Measurements from ENCODE around the gene CD300LF. TPM values are rescaled to one million over a fixed set of nuclear protein-coding genes. Genes with fewer than 3 reads are reported as not detected.

Gene CD300LF
- total and polyA plus RNA-seq, 2 experiments from 2014 or later = not detected

DNA sequence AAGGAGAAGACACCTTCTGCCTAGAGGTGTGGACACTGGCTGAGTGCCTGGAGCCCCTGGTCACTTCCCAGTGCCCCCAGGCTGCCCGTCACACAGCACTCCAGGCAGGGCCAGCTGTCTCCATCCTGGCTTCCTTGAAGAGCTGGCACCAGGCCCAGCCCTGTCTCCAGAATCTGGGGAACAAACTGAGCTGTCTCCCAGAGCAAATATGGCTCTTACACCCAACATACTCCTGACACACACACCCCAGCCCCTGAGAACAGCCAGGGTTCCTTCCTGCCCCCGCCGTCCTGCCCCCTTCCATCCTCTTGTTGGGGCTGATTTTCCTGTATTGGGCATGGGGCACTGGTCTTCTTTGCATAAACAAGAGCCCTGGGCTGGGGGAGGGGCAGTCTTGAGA, 44.8 kb upstream of the CD300LF start (continued):
- no peak for TF ChIP-seq CREB1 (CRISPR knock-in tag; IDR thresholded peaks at IDR 0.05; ENCODE audit: low read depth)
- TF ChIP-seq EZH2 (IDR thresholded peaks at IDR 0.05; ENCODE audit: low read depth, unreplicated experiment) = no peak
- TF ChIP-seq ZNF331 (CRISPR knock-in tag; IDR thresholded peaks at IDR 0.05; ENCODE audit: low read depth) = no peak
- TF ChIP-seq ZNF114 (CRISPR knock-in tag; IDR thresholded peaks at IDR 0.05) = no peak
- TF ChIP-seq NANOG (IDR thresholded peaks at IDR 0.05; ENCODE audit: borderline replicate concordance) = no peak
- TF ChIP-seq POLR2AphosphoS5 (IDR thresholded peaks at IDR 0.05; ENCODE audit: low read depth) = no peak
- no peak for TF ChIP-seq JUNB (IDR thresholded peaks at IDR 0.05; ENCODE audit: unreplicated experiment)
- TF ChIP-seq, protein P1, sequence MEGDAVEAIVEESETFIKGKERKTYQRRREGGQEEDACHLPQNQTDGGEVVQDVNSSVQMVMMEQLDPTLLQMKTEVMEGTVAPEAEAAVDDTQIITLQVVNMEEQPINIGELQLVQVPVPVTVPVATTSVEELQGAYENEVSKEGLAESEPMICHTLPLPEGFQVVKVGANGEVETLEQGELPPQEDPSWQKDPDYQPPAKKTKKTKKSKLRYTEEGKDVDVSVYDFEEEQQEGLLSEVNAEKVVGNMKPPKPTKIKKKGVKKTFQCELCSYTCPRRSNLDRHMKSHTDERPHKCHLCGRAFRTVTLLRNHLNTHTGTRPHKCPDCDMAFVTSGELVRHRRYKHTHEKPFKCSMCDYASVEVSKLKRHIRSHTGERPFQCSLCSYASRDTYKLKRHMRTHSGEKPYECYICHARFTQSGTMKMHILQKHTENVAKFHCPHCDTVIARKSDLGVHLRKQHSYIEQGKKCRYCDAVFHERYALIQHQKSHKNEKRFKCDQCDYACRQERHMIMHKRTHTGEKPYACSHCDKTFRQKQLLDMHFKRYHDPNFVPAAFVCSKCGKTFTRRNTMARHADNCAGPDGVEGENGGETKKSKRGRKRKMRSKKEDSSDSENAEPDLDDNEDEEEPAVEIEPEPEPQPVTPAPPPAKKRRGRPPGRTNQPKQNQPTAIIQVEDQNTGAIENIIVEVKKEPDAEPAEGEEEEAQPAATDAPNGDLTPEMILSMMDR (conservative IDR thresholded peaks at IDR 0.05; ENCODE audit: low read depth in 2 of 2) = no peak

DNA sequence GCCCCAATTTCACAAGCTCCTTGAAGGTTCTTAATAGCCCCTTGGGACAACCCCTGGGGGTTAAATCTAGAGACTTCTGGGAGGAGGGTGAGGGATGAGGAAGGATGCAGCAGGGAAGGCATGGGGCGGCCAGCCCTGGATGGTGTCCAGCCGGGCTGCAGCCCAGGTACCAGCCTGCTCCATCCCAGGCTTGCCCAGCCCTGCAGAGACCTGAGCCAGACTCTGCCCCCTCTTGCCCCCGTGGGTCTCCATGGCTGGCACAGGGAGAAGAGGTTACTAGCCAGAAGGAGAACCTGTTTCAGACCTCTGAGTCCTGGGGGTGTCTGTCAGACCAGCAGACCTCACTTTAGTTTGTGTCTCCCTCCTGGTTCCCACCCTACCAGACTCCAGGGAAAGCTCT, 44.2 kb upstream of the CD300LF start:
- peaks cover 87% of the 10 kb centered on the region for H3K79me2 ChIP-seq (replicated peaks; ENCODE audit: insufficient read depth)
- ATAC-seq (no peak), DNase-seq (ENCODE audit: low spot score) (no peak)
- no peak overlapping the region for H3K4me3 ChIP-seq
- H3K36me3 ChIP-seq (ENCODE audit: insufficient read depth) = no peaks in the 10 kb centered on the region
- H3K27ac Mint-ChIP-seq = no peak overlapping the region
- H3K9me2 ChIP-seq (ENCODE audit: insufficient read depth) = no peaks in the 10 kb centered on the region
- H2AFZ ChIP-seq = no peak overlapping the region
- H3K4me2 ChIP-seq = no peak overlapping the region
- H3K27me3 ChIP-seq (ENCODE audit: insufficient read depth) = no peaks in the 10 kb centered on the region
- H3K4me1 ChIP-seq (ENCODE audit: insufficient read depth) = peaks cover 46% of the 10 kb centered on the region
- no peak overlapping the region for H3K4me3 Mint-ChIP-seq
- no peak overlapping the region for H3K27ac ChIP-seq (ENCODE audit: low read depth)
- H4K20me1 ChIP-seq (replicated peaks; ENCODE audit: insufficient read depth) = peaks cover 58% of the 10 kb centered on the region
- peaks cover 17% of the 10 kb centered on the region for H3K27me3 Mint-ChIP-seq (ENCODE audit: insufficient read depth, low read depth, poor library complexity)
- H3F3A ChIP-seq (replicated peaks; ENCODE audit: low read depth) = no peaks in the 10 kb centered on the region
- H3K9me3 Mint-ChIP-seq = no peaks in the 10 kb centered on the region
- H3K36me3 Mint-ChIP-seq (ENCODE audit: low read depth) = peaks cover 9% of the 10 kb centered on the region; the same call in 2 of the 3 replicates
- peaks cover 56% of the 10 kb centered on the region for H3K4me1 Mint-ChIP-seq
- TF ChIP-seq, protein P1 (conservative IDR thresholded peaks at IDR 0.05; ENCODE audit: low read depth in 2 of 2) = no peak
- TF ChIP-seq, protein P2, sequence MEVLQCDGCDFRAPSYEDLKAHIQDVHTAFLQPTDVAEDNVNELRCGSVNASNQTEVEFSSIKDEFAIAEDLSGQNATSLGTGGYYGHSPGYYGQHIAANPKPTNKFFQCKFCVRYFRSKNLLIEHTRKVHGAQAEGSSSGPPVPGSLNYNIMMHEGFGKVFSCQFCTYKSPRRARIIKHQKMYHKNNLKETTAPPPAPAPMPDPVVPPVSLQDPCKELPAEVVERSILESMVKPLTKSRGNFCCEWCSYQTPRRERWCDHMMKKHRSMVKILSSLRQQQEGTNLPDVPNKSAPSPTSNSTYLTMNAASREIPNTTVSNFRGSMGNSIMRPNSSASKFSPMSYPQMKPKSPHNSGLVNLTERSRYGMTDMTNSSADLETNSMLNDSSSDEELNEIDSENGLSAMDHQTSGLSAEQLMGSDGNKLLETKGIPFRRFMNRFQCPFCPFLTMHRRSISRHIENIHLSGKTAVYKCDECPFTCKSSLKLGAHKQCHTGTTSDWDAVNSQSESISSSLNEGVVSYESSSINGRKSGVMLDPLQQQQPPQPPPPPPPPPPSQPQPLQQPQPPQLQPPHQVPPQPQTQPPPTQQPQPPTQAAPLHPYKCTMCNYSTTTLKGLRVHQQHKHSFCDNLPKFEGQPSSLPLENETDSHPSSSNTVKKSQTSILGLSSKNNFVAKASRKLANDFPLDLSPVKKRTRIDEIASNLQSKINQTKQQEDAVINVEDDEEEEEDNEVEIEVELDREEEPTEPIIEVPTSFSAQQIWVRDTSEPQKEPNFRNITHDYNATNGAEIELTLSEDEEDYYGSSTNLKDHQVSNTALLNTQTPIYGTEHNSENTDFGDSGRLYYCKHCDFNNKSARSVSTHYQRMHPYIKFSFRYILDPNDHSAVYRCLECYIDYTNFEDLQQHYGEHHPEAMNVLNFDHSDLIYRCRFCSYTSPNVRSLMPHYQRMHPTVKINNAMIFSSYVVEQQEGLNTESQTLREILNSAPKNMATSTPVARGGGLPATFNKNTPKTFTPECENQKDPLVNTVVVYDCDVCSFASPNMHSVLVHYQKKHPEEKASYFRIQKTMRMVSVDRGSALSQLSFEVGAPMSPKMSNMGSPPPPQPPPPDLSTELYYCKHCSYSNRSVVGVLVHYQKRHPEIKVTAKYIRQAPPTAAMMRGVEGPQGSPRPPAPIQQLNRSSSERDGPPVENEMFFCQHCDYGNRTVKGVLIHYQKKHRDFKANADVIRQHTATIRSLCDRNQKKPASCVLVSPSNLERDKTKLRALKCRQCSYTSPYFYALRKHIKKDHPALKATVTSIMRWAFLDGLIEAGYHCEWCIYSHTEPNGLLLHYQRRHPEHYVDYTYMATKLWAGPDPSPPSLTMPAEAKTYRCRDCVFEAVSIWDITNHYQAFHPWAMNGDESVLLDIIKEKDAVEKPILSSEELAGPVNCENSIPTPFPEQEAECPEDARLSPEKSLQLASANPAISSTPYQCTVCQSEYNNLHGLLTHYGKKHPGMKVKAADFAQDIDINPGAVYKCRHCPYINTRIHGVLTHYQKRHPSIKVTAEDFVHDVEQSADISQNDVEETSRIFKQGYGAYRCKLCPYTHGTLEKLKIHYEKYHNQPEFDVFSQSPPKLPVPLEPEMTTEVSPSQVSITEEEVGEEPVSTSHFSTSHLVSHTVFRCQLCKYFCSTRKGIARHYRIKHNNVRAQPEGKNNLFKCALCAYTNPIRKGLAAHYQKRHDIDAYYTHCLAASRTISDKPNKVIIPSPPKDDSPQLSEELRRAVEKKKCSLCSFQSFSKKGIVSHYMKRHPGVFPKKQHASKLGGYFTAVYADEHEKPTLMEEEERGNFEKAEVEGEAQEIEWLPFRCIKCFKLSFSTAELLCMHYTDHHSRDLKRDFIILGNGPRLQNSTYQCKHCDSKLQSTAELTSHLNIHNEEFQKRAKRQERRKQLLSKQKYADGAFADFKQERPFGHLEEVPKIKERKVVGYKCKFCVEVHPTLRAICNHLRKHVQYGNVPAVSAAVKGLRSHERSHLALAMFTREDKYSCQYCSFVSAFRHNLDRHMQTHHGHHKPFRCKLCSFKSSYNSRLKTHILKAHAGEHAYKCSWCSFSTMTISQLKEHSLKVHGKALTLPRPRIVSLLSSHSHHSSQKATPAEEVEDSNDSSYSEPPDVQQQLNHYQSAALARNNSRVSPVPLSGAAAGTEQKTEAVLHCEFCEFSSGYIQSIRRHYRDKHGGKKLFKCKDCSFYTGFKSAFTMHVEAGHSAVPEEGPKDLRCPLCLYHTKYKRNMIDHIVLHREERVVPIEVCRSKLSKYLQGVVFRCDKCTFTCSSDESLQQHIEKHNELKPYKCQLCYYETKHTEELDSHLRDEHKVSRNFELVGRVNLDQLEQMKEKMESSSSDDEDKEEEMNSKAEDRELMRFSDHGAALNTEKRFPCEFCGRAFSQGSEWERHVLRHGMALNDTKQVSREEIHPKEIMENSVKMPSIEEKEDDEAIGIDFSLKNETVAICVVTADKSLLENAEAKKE (CRISPR knock-in tag; IDR thresholded peaks at IDR 0.05) = no peak
- TF ChIP-seq CREB1 (CRISPR knock-in tag; IDR thresholded peaks at IDR 0.05; ENCODE audit: low read depth) (no peak), ZNF331 (CRISPR knock-in tag; IDR thresholded peaks at IDR 0.05; ENCODE audit: low read depth) (no peak), EZH2phosphoT487 (IDR thresholded peaks at IDR 0.05; ENCODE audit: unreplicated experiment) (no peak), JUNB (IDR thresholded peaks at IDR 0.05; ENCODE audit: unreplicated experiment) (no peak), STAT1 (IDR thresholded peaks at IDR 0.05; ENCODE audit: unreplicated experiment) (no peak), EZH2 (IDR thresholded peaks at IDR 0.05; ENCODE audit: low read depth, unreplicated experiment) (no peak), POLR2AphosphoS5 (IDR thresholded peaks at IDR 0.05; ENCODE audit: low read depth) (no peak), ZNF114 (CRISPR knock-in tag; IDR thresholded peaks at IDR 0.05) (no peak), NANOG (IDR thresholded peaks at IDR 0.05; ENCODE audit: borderline replicate concordance) (no peak)
- TF ChIP-seq, protein P3, sequence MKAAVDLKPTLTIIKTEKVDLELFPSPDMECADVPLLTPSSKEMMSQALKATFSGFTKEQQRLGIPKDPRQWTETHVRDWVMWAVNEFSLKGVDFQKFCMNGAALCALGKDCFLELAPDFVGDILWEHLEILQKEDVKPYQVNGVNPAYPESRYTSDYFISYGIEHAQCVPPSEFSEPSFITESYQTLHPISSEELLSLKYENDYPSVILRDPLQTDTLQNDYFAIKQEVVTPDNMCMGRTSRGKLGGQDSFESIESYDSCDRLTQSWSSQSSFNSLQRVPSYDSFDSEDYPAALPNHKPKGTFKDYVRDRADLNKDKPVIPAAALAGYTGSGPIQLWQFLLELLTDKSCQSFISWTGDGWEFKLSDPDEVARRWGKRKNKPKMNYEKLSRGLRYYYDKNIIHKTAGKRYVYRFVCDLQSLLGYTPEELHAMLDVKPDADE (IDR thresholded peaks at IDR 0.05) = no peak

Data from GM23338 (cell line).